Memory B cell (primary cell): ENCODE results near the gene RALGPS2.
"Not testable (repeated sequence)": the region's sequence is repeated elsewhere in the genome, so short reads cannot be mapped to it uniquely, and the experiment has no call there.

ENCODE experiments used
- ATAC-seq: fragments of 150-1000 bp; cut with Tn5 transposase; 2 replicates; pipeline ENCODE4 v1.10.0; 2021; ENCODE audit warnings: low read depth, mild to moderate bottlenecking, moderate library complexity
- DNase-seq, 2 donors: peaks; one replicate each; pipeline ENCODE4 v3.0.0; 2022; ENCODE audit warnings: low spot score in 2 of 2
- H3K27ac Mint-ChIP-seq: one replicate; pipeline ENCODE4 v1.8.0; 2022; ENCODE audit warnings: mild to moderate bottlenecking, moderate library complexity, mixed read lengths
- H3K27me3 Mint-ChIP-seq: one replicate; pipeline ENCODE4 v1.8.0; 2022; ENCODE audit warnings: mixed read lengths
- H3K36me3 Mint-ChIP-seq: one replicate; pipeline ENCODE4 v1.8.0; 2022; ENCODE audit warnings: mild to moderate bottlenecking, mixed read lengths
- H3K4me1 Mint-ChIP-seq: one replicate; pipeline ENCODE4 v1.8.0; 2022; ENCODE audit warnings: mixed read lengths
- H3K4me3 Mint-ChIP-seq: one replicate; pipeline ENCODE4 v1.8.0; 2022; ENCODE audit warnings: mild to moderate bottlenecking, moderate library complexity, mixed read lengths
- H3K9me3 Mint-ChIP-seq: one replicate; pipeline ENCODE4 v1.8.0; 2022; ENCODE audit warnings: mixed read lengths

Gene RALGPS2

GRCh38 chr1:178819123-178819522 lies 94.1 kb downstream of the RALGPS2 start:
- ATAC-seq (no peak), DNase-seq (no peak)
- H3K27me3 Mint-ChIP-seq: no peaks in the 10 kb centered on the region
- peaks cover 1% of the 10 kb centered on the region for H3K9me3 Mint-ChIP-seq
- H3K36me3 Mint-ChIP-seq: peaks cover 41% of the 10 kb centered on the region
- H3K4me3 Mint-ChIP-seq: no peak overlapping the region
- H3K4me1 Mint-ChIP-seq: peaks cover 28% of the 10 kb centered on the region
- H3K27ac Mint-ChIP-seq: peak overlapping the region; percentile 36

GRCh38 chr1:178821134-178821866 lies 96.3 kb downstream of the RALGPS2 start:
- peaks cover 1% of the 10 kb centered on the region for H3K9me3 Mint-ChIP-seq
- no peak overlapping the region for H3K4me3 Mint-ChIP-seq
- no peaks in the 10 kb centered on the region for H3K27me3 Mint-ChIP-seq
- peaks cover 33% of the 10 kb centered on the region for H3K4me1 Mint-ChIP-seq
- ATAC-seq: no peak
- peaks cover 40% of the 10 kb centered on the region for H3K36me3 Mint-ChIP-seq
- H3K27ac Mint-ChIP-seq: peak overlapping the region; percentile 36
- DNase-seq: no peak

GRCh38 chr1:178825167-178825566 lies 100.1 kb downstream of the RALGPS2 start:
- Mint-ChIP-seq H3K27ac (peak overlapping the region; percentile 71), H3K4me1 (peaks cover 24% of the 10 kb centered on the region), H3K27me3 (no peaks in the 10 kb centered on the region), H3K4me3 (no peak overlapping the region), H3K36me3 (peaks cover 47% of the 10 kb centered on the region), H3K9me3 (peaks cover 1% of the 10 kb centered on the region)
- ATAC-seq: no peak
- DNase-seq: no peak

GRCh38 chr1:178844436-178844835 lies 119.4 kb downstream of the RALGPS2 start:
- H3K36me3 Mint-ChIP-seq: peaks cover 10% of the 10 kb centered on the region
- no peaks in the 10 kb centered on the region for H3K27me3 Mint-ChIP-seq
- ATAC-seq (no peak), DNase-seq (no peak)
- H3K4me1 Mint-ChIP-seq: no peaks in the 10 kb centered on the region
- H3K4me3 Mint-ChIP-seq: no peak overlapping the region
- no peaks in the 10 kb centered on the region for H3K9me3 Mint-ChIP-seq
- H3K27ac Mint-ChIP-seq: peak overlapping the region; percentile 68

- Mint-ChIP-seq H3K36me3 (peaks cover under 1% of the 10 kb centered on the region), H3K27me3 (no peaks in the 10 kb centered on the region), H3K9me3 (no peaks in the 10 kb centered on the region), H3K4me1 (peaks cover 1% of the 10 kb centered on the region), H3K4me3 (no peak overlapping the region), H3K27ac (no peak overlapping the region)
- DNase-seq: no peak
- no peak for ATAC-seq
Observed at GRCh38 chr1:178846306-178846705, 121.3 kb downstream of the RALGPS2 start.

GRCh38 chr1:178847396-178847849 lies 122.4 kb downstream of the RALGPS2 start:
- no peaks in the 10 kb centered on the region for H3K9me3 Mint-ChIP-seq
- peaks cover 6% of the 10 kb centered on the region for H3K36me3 Mint-ChIP-seq
- DNase-seq: no peak
- no peak overlapping the region for H3K4me3 Mint-ChIP-seq
- no peaks in the 10 kb centered on the region for H3K27me3 Mint-ChIP-seq
- ATAC-seq: no peak
- H3K4me1 Mint-ChIP-seq: peaks cover 8% of the 10 kb centered on the region
- peak overlapping the region; percentile 45 for H3K27ac Mint-ChIP-seq

- DNase-seq, H3K27me3 Mint-ChIP-seq, H3K36me3 Mint-ChIP-seq, H3K4me3 Mint-ChIP-seq, ATAC-seq, H3K9me3 Mint-ChIP-seq, H3K4me1 Mint-ChIP-seq: not testable (repeated sequence)
- peak overlapping the region; percentile 45 for H3K27ac Mint-ChIP-seq
Observed at GRCh38 chr1:178847919-178848318, 122.9 kb downstream of the RALGPS2 start.

GRCh38 chr1:178849918-178850317 lies 124.9 kb downstream of the RALGPS2 start:
- H3K27ac Mint-ChIP-seq: peak overlapping the region; percentile 35
- no peaks in the 10 kb centered on the region for H3K9me3 Mint-ChIP-seq
- peaks cover 8% of the 10 kb centered on the region for H3K4me1 Mint-ChIP-seq
- DNase-seq (no peak), ATAC-seq (no peak)
- peaks cover 9% of the 10 kb centered on the region for H3K36me3 Mint-ChIP-seq
- H3K4me3 Mint-ChIP-seq: no peak overlapping the region
- H3K27me3 Mint-ChIP-seq: no peaks in the 10 kb centered on the region

- Mint-ChIP-seq H3K27ac (peak overlapping the region; percentile 50), H3K4me1 (peaks cover 3% of the 10 kb centered on the region), H3K27me3 (no peaks in the 10 kb centered on the region), H3K9me3 (no peaks in the 10 kb centered on the region), H3K36me3 (peaks cover 12% of the 10 kb centered on the region), H3K4me3 (no peak overlapping the region)
- ATAC-seq (no peak), DNase-seq (no peak)
Observed at GRCh38 chr1:178857126-178857525, 132.1 kb downstream of the RALGPS2 start.

- no peaks in the 10 kb centered on the region for H3K27me3 Mint-ChIP-seq
- H3K27ac Mint-ChIP-seq: peak overlapping the region; percentile 98
- H3K4me1 Mint-ChIP-seq: peaks cover 36% of the 10 kb centered on the region
- no peaks in the 10 kb centered on the region for H3K9me3 Mint-ChIP-seq
- DNase-seq (no peak), ATAC-seq (no peak)
- peaks cover 33% of the 10 kb centered on the region for H3K36me3 Mint-ChIP-seq
- no peak overlapping the region for H3K4me3 Mint-ChIP-seq
Observed at GRCh38 chr1:178862416-178862815, 137.4 kb downstream of the RALGPS2 start.

- Mint-ChIP-seq H3K36me3 (peaks cover 37% of the 10 kb centered on the region), H3K9me3 (no peaks in the 10 kb centered on the region), H3K27me3 (no peaks in the 10 kb centered on the region), H3K4me1 (peaks cover 41% of the 10 kb centered on the region), H3K4me3 (no peak overlapping the region), H3K27ac (peak overlapping the region; percentile 98)
- ATAC-seq: no peak
- no peak for DNase-seq
Observed at GRCh38 chr1:178862864-178863263, 137.8 kb downstream of the RALGPS2 start.

- H3K27me3 Mint-ChIP-seq: no peaks in the 10 kb centered on the region
- H3K36me3 Mint-ChIP-seq: peaks cover 33% of the 10 kb centered on the region
- no peak overlapping the region for H3K4me3 Mint-ChIP-seq
- peak overlapping the region; percentile 98 for H3K27ac Mint-ChIP-seq
- DNase-seq (no peak), ATAC-seq (no peak)
- no peaks in the 10 kb centered on the region for H3K9me3 Mint-ChIP-seq
- peaks cover 41% of the 10 kb centered on the region for H3K4me1 Mint-ChIP-seq
Observed at GRCh38 chr1:178864326-178864725, 139.3 kb downstream of the RALGPS2 start.

GRCh38 chr1:178867670-178868069 lies 142.6 kb downstream of the RALGPS2 start:
- ATAC-seq (peak; percentile 81), DNase-seq (peak in 1 of 2 donors; percentile 14)
- Mint-ChIP-seq H3K9me3 (no peaks in the 10 kb centered on the region), H3K27me3 (no peaks in the 10 kb centered on the region), H3K4me3 (peak overlapping the region; percentile 2), H3K4me1 (peaks cover 46% of the 10 kb centered on the region), H3K27ac (peak overlapping the region; percentile 98), H3K36me3 (peaks cover 31% of the 10 kb centered on the region)

GRCh38 chr1:178868706-178869105 lies 143.7 kb downstream of the RALGPS2 start:
- no peak for ATAC-seq
- Mint-ChIP-seq H3K4me3 (no peak overlapping the region), H3K36me3 (peaks cover 27% of the 10 kb centered on the region), H3K27me3 (no peaks in the 10 kb centered on the region), H3K27ac (no peak overlapping the region), H3K9me3 (no peaks in the 10 kb centered on the region), H3K4me1 (peaks cover 39% of the 10 kb centered on the region)
- DNase-seq: no peak
